Neural crest cell (in vitro differentiated cells): ENCODE data around the gene FOXP4. TPM values are rescaled to one million over a fixed set of nuclear protein-coding genes. Genes with fewer than 3 reads are reported as not detected.

Source experiments
- DNase-seq: peaks from one replicate; pipeline ENCODE4 v3.0.0; 2021; ENCODE audit warnings: low read depth, mixed read lengths, low spot score
- H3K27ac Mint-ChIP-seq: one replicate; pipeline ENCODE4 v1.8.0; 2021; ENCODE audit warnings: mild to moderate bottlenecking, mixed read lengths; ENCODE audit not compliant: unreplicated experiment
- H3K27me3 Mint-ChIP-seq: 2 replicates; pipeline ENCODE4 v1.8.0; 2021; ENCODE audit warnings: low read depth, mild to moderate bottlenecking, mixed read lengths
- H3K36me3 Mint-ChIP-seq: 2 replicates; pipeline ENCODE4 v1.8.0; 2021; ENCODE audit warnings: low read depth, mild to moderate bottlenecking, mixed read lengths
- H3K4me1 Mint-ChIP-seq: 2 replicates; pipeline ENCODE4 v1.8.0; 2021; ENCODE audit warnings: mixed read lengths
- H3K4me3 Mint-ChIP-seq: one replicate; pipeline ENCODE4 v1.8.0; 2021; ENCODE audit warnings: mild to moderate bottlenecking, mixed read lengths
- H3K9me3 Mint-ChIP-seq: 2 replicates; pipeline ENCODE4 v1.8.0; 2021; ENCODE audit warnings: mixed read lengths
- microRNA-seq: library from miRNA; unstranded; fragments of <30 nt; microRNA quantifications from one replicate; pipeline ENCODE4, GENCODE V29; 2020
- total RNA-seq: library from RNA; stranded (reverse); gene quantifications from 2 replicates; pipeline ENCODE4 v1.2.1, GENCODE V29; 2021
- TF ChIP-seq, protein P1 (sequence below): fragments of 200-600 bp; sonication (generic); conservative IDR thresholded peaks from 2 replicates; pipeline ENCODE4 v1.5.0; 2021; ENCODE audit warnings: antibody characterized with exemption, mild to moderate bottlenecking

The FOXP4 gene
- total RNA-seq, 1 donor from 2014 or later: 57.9 TPM

DNA sequence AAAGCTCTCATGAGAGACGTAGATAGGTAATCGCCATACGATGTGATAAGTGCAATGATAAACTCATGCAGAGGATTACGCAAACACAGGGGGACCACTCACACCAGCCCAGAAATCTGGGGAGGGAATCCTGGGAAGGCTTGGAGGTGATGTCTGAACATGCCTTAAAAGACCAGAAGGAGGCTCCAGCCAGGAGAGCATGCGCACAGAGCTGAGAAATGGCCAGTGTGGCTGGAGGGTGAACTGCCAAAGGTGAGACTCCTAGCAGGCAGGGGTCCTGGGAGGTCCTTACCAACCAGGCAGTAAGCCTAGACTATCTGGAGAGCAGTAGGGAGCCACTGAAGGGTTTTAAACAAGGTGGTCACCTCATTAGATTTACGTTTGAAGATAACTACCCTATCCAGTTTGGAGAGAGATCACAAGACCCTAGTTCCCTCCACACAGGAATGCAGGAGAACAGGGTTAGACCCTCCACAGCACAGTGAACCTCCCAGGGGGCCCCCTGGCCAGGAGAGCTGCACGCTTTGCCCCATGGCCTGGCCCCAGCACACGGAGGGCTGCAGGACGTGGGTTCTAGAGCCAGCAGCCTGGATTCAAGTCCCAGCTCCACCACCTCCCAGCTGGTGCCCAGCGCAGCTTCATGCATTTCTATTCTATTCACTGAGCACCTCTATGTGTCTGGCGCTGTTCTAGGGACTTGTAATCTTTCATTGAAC is 105.2 kb downstream of the FOXP4 start:
- TF ChIP-seq, protein P1, sequence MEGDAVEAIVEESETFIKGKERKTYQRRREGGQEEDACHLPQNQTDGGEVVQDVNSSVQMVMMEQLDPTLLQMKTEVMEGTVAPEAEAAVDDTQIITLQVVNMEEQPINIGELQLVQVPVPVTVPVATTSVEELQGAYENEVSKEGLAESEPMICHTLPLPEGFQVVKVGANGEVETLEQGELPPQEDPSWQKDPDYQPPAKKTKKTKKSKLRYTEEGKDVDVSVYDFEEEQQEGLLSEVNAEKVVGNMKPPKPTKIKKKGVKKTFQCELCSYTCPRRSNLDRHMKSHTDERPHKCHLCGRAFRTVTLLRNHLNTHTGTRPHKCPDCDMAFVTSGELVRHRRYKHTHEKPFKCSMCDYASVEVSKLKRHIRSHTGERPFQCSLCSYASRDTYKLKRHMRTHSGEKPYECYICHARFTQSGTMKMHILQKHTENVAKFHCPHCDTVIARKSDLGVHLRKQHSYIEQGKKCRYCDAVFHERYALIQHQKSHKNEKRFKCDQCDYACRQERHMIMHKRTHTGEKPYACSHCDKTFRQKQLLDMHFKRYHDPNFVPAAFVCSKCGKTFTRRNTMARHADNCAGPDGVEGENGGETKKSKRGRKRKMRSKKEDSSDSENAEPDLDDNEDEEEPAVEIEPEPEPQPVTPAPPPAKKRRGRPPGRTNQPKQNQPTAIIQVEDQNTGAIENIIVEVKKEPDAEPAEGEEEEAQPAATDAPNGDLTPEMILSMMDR: no peak
- peaks cover 8% of the 10 kb centered on the region for H3K36me3 Mint-ChIP-seq
- no peaks in the 10 kb centered on the region for H3K9me3 Mint-ChIP-seq
- H3K27me3 Mint-ChIP-seq: no peaks in the 10 kb centered on the region
- no peak for DNase-seq
- peak overlapping the region; percentile 31 for H3K4me3 Mint-ChIP-seq
- no peak overlapping the region for H3K27ac Mint-ChIP-seq
- peaks cover 13% of the 10 kb centered on the region for H3K4me1 Mint-ChIP-seq

Small RNA genes lying within 50 kb of the gene (microRNA-seq; reads per million reads assigned to microRNA genes)
- 2.4 reads per million for gene MIR4641

Other genes starting within 250 kb of the FOXP4 start
- gene NCR2, start 210.8 kb upstream of the FOXP4 start, total RNA-seq: not detected in 2 replicates
- gene MDFI, start 92.1 kb downstream of the FOXP4 start, total RNA-seq: 64.2 and 65.8 TPM in 2 replicates
- gene TFEB, start 189.2 kb downstream of the FOXP4 start, total RNA-seq: 1.1 and 1.3 TPM in 2 replicates
- gene PGC, start 201.0 kb downstream of the FOXP4 start, total RNA-seq: not detected in 2 replicates
- 6.8 and 7.1 TPM in 2 replicates for gene FRS3, start 233.5 kb downstream of the FOXP4 start, total RNA-seq
- gene PRICKLE4, start 234.4 kb downstream of the FOXP4 start, total RNA-seq: 2.9 and 4.1 TPM in 2 replicates
- gene TOMM6, start 241.3 kb downstream of the FOXP4 start, total RNA-seq: 248 and 249 TPM in 2 replicates